Loucy (cell line): ENCODE measurements around the gene SYNPO.

ENCODE experiments used
- H2AFZ ChIP-seq: fragments of 200-600 bp; sonication (generic); 2 replicates; pipeline ENCODE4 v1.6.0; 2016; ENCODE audit warnings: antibody characterized with exemption, mild to moderate bottlenecking, low read length, moderate library complexity
- H3F3A ChIP-seq: fragments of 200-600 bp; 2 replicates; pipeline ENCODE4 v1.6.0; 2016; ENCODE audit warnings: antibody characterized with exemption, low read depth, mild to moderate bottlenecking
- H3K27me3 ChIP-seq: fragments of 200-600 bp; sonication (generic); 2 replicates; pipeline ENCODE4 v1.6.1; 2014; ENCODE audit warnings: low read length, mild to moderate bottlenecking; ENCODE audit not compliant: insufficient read depth, poor library complexity, severe bottlenecking
- H3K36me3 ChIP-seq: fragments of 200-600 bp; sonication (generic); 2 replicates; pipeline ENCODE4 v1.6.1; 2016; ENCODE audit warnings: low read length; ENCODE audit not compliant: insufficient read depth
- H3K4me1 ChIP-seq: fragments of 200-600 bp; sonication (generic); 2 replicates; pipeline ENCODE4 v1.5.1; 2014; ENCODE audit warnings: low read length, mild to moderate bottlenecking; ENCODE audit not compliant: insufficient read depth, poor library complexity, severe bottlenecking
- H3K4me2 ChIP-seq: fragments of 200-600 bp; sonication (generic); 2 replicates; pipeline ENCODE4 v1.6.0; 2014; ENCODE audit warnings: antibody characterized with exemption, low read length, low read depth, mild to moderate bottlenecking; ENCODE audit not compliant: poor library complexity, severe bottlenecking
- H3K4me3 ChIP-seq: fragments of 200-600 bp; sonication (generic); 2 replicates; pipeline ENCODE4 v1.5.1; 2014; ENCODE audit warnings: low read length, mild to moderate bottlenecking, mixed read lengths; ENCODE audit not compliant: poor library complexity, severe bottlenecking
- H3K79me2 ChIP-seq: fragments of 200-600 bp; sonication (generic); 2 replicates; pipeline ENCODE4 v1.6.1; 2014; ENCODE audit warnings: low read length; ENCODE audit not compliant: insufficient read depth
- H3K9ac ChIP-seq: fragments of 200-600 bp; sonication (generic); 2 replicates; pipeline ENCODE4 v1.6.0; 2014; ENCODE audit warnings: mild to moderate bottlenecking, low read depth, low read length, moderate library complexity; ENCODE audit not compliant: poor library complexity, severe bottlenecking
- H3K9me2 ChIP-seq: fragments of 200-600 bp; sonication (generic); replicated peaks from 2 replicates; pipeline ENCODE4 v1.6.1; 2016; ENCODE audit warnings: low read depth, low read length, mixed read lengths
- H3K9me3 ChIP-seq: fragments of 200-600 bp; sonication (generic); 2 replicates; pipeline ENCODE4 v1.6.1; 2014; ENCODE audit warnings: mild to moderate bottlenecking, antibody characterized with exemption, low read length, low read depth; ENCODE audit not compliant: insufficient read depth
- H4K20me1 ChIP-seq: fragments of 200-600 bp; sonication (generic); 2 replicates; pipeline ENCODE4 v1.6.0; 2014; ENCODE audit warnings: antibody characterized with exemption, low read length, mild to moderate bottlenecking; ENCODE audit not compliant: insufficient read depth, poor library complexity, severe bottlenecking
- EZH2phosphoT487 ChIP-seq: fragments of 200-600 bp; IDR thresholded peaks from 2 replicates; pipeline ENCODE4 v1.6.1; 2018; ENCODE audit warnings: antibody characterized with exemption, mild to moderate bottlenecking, moderate library complexity, borderline replicate concordance
- TF ChIP-seq, protein P1 (sequence below): fragments of 200-600 bp; sonication (generic); conservative IDR thresholded peaks from 2 replicates; pipeline ENCODE4 v1.5.1; 2014; ENCODE audit warnings: mild to moderate bottlenecking, antibody characterized with exemption, low read length

The SYNPO gene

DNA sequence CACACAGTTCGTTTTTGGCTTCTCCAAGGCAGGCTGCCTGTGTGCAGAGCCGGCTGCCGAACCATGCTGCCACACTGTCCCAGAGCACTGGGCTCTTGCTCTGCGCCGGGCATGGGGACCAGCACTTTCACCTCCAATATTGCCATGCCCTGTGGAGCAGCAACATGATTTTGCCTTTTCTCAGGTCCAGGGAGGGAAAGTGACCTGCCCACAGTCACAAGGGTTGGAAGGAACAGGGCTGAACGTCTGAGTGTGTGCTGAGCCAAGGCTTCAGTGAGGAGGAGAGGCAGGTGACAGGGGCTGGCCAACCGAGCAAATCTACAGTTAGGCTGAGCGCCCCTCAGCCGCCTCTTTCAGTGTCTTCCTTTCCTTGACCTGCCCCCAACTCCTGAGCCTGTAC, 34.0 kb upstream of the SYNPO start:
- Histone ChIP-seq H3K9ac (no peak overlapping the region), H3K4me1 (no peaks in the 10 kb centered on the region), H3K27me3 (no peaks in the 10 kb centered on the region), H4K20me1 (no peaks in the 10 kb centered on the region), H3K9me2 (no peaks in the 10 kb centered on the region), H3K4me2 (no peak overlapping the region), H3K4me3 (no peak overlapping the region), H3F3A (no peaks in the 10 kb centered on the region), H3K36me3 (no peaks in the 10 kb centered on the region), H3K9me3 (no peaks in the 10 kb centered on the region), H2AFZ (no peak overlapping the region), H3K79me2 (no peaks in the 10 kb centered on the region)
- TF ChIP-seq EZH2phosphoT487, result no peak
- TF ChIP-seq, protein P1, sequence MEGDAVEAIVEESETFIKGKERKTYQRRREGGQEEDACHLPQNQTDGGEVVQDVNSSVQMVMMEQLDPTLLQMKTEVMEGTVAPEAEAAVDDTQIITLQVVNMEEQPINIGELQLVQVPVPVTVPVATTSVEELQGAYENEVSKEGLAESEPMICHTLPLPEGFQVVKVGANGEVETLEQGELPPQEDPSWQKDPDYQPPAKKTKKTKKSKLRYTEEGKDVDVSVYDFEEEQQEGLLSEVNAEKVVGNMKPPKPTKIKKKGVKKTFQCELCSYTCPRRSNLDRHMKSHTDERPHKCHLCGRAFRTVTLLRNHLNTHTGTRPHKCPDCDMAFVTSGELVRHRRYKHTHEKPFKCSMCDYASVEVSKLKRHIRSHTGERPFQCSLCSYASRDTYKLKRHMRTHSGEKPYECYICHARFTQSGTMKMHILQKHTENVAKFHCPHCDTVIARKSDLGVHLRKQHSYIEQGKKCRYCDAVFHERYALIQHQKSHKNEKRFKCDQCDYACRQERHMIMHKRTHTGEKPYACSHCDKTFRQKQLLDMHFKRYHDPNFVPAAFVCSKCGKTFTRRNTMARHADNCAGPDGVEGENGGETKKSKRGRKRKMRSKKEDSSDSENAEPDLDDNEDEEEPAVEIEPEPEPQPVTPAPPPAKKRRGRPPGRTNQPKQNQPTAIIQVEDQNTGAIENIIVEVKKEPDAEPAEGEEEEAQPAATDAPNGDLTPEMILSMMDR, result no peak

DNA sequence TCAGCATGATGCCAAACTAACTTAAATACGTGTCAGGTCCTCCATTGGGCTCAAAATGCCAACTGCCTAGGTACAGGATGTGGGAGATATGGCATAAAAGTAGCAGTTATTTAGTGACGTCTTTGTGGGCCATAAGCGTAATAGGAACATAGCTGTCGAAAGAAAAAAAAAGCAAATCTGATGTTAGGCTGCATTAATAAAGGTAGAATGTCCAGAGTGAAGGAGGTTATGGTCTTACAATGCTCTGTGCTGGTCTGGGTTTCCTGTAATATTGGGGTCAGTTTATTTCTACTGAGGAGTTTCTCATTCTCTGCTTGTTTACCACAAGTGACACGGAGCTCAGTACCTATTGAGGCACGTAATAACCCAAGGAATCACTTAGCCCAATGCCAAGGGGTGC, 33.4 kb upstream of the SYNPO start:
- Histone ChIP-seq H3K4me1 (no peaks in the 10 kb centered on the region), H3K36me3 (no peaks in the 10 kb centered on the region)
- TF ChIP-seq, protein P1, result no peak
- TF ChIP-seq EZH2phosphoT487, result no peak

DNA sequence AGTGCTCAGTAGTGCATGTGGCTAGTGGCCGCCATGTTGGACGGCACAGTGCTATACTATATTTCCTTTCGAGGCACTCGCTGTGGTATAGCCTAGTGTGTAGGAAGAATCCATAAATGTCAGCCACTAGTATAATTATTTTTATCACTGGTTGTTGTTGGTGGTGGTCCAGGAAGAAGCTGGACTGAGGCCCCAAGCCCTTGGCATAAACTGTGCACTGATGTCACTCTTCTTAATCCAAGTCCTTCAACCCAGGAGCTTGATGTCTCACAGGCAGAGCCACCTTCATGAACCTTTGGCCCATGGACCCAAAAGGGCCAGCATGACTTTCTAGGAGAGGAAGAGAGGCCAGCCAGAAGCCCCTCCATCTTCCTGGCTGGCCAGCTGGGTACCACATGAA, 32.5 kb upstream of the SYNPO start:
- no peaks in the 10 kb centered on the region for H3K79me2 ChIP-seq
- H3K27me3 ChIP-seq, result no peaks in the 10 kb centered on the region
- H4K20me1 ChIP-seq, result no peaks in the 10 kb centered on the region
- TF ChIP-seq EZH2phosphoT487, result no peak
- TF ChIP-seq, protein P1, result no peak
- no peaks in the 10 kb centered on the region for H3K4me1 ChIP-seq
- no peaks in the 10 kb centered on the region for H3F3A ChIP-seq
- H3K9me3 ChIP-seq, result no peaks in the 10 kb centered on the region
- H3K4me2 ChIP-seq, result no peak overlapping the region
- H2AFZ ChIP-seq, result no peak overlapping the region
- H3K9ac ChIP-seq, result no peak overlapping the region
- no peaks in the 10 kb centered on the region for H3K9me2 ChIP-seq
- H3K4me3 ChIP-seq, result no peak overlapping the region
- no peaks in the 10 kb centered on the region for H3K36me3 ChIP-seq

More for the DNA sequence above, 33.4 kb upstream of the SYNPO start:
- Histone ChIP-seq H4K20me1 (no peaks in the 10 kb centered on the region), H3K9ac (no peak overlapping the region), H3K4me2 (no peak overlapping the region), H3K9me3 (no peaks in the 10 kb centered on the region), H3K79me2 (no peaks in the 10 kb centered on the region), H3F3A (no peaks in the 10 kb centered on the region), H3K4me3 (no peak overlapping the region), H3K9me2 (no peaks in the 10 kb centered on the region), H2AFZ (no peak overlapping the region), H3K27me3 (no peaks in the 10 kb centered on the region)
